Measurements from ENCODE around the gene MAST4. TPM values are rescaled to one million over a fixed set of nuclear protein-coding genes. Genes with fewer than 3 reads are reported as not detected.

MAST4 gene
- total and polyA plus RNA-seq, 2 donors (not counting 1 experiment from before 2014, with no cell fraction given) = 2.5 to 57.1 TPM

- no peaks in the 10 kb centered on the region for H3K9me3 Mint-ChIP-seq (ENCODE audit: insufficient read depth)
- Histone ChIP-seq H3K9me3 (ENCODE audit: control extremely low read depth in 1 of 3, control insufficient read depth in 2 of 3, insufficient read depth in 1 of 3, low read length in 2 of 3) (peaks cover 0 to 15% (median 0%) of the 10 kb centered on the region in 3 donors), H3K79me2 (ENCODE audit: control insufficient read depth, insufficient read depth, low read length) (peaks cover 15% of the 10 kb centered on the region), H3K4me2 (replicated peaks; ENCODE audit: low read depth, low read length, poor library complexity, severe bottlenecking) (peak overlapping the region; percentile 79), H3K27me3 (replicated peaks in 1 of 4; ENCODE audit: control extremely low read depth in 1 of 4, control insufficient read depth in 3 of 4, insufficient read depth in 4 of 4, low read length in 3 of 4) (no peaks in the 10 kb centered on the region), H2AFZ (ENCODE audit: insufficient read depth, low read depth, low read length, poor library complexity, severe bottlenecking) (no peak overlapping the region), H3K36me3 (replicated peaks in 1 of 2; ENCODE audit: control extremely low read depth in 1 of 2, control insufficient read depth in 1 of 2, extremely low read depth in 1 of 2, insufficient read depth in 2 of 2, low read length in 1 of 2) (peaks cover 0 to 21% of the 10 kb centered on the region in 2 experiments), H3K4me3 (ENCODE audit: control extremely low read depth in 1 of 5, extremely low read depth in 1 of 5, insufficient read depth in 1 of 5, low read depth in 2 of 5, low read length in 4 of 5) (no peak overlapping the region), H3K27ac (ENCODE audit: low read length in 2 of 2) (no peak overlapping the region), H4K20me1 (ENCODE audit: control insufficient read depth, insufficient read depth, low read length, poor library complexity, severe bottlenecking) (no peaks in the 10 kb centered on the region), H3K4me1 (ENCODE audit: control insufficient read depth in 2 of 2, insufficient read depth in 2 of 2, low read length in 2 of 2) (peaks cover 26 to 34% of the 10 kb centered on the region in 2 donors), H3K9ac (ENCODE audit: low read length) (no peak overlapping the region)
- ATAC-seq (ENCODE audit: low read depth) (no peak), DNase-seq (no peak)
- ChIA-PET CTCF (interaction anchor here (1.3 to 19.5 kb wide), 8 partner anchors 9 to 81 kb away, joined by 3 to 582 read pairs (median 18); partner anchors contain the start of gene CD180), POLR2A (interaction anchor here (1.2 kb wide), 1 partner anchor 42 kb away, joined by 3 read pairs; no protein-coding TSS in a partner anchor)
- intact Hi-C loops (cut with micrococcal nuclease) = loop anchor here (5.0 kb wide), 1 partner anchor 1087 kb away; no protein-coding TSS in a partner anchor
- peaks cover 29% of the 10 kb centered on the region for H3K4me1 Mint-ChIP-seq
- no peaks in the 10 kb centered on the region for H3K27me3 Mint-ChIP-seq
- no peak overlapping the region for H3K27ac Mint-ChIP-seq
- 97% methylated on average over 16 of the region's 17 CpGs for WGBS (ENCODE audit: insufficient coverage)
- no peak overlapping the region for H3K4me3 Mint-ChIP-seq
- no peak for TF ChIP-seq EZH2 (IDR thresholded peaks at IDR 0.05; ENCODE audit: borderline replicate concordance, insufficient read depth, low read depth, low read length, poor library complexity, severe bottlenecking)
- TF ChIP-seq CTCF (IDR thresholded peaks at IDR 0.05) = no peak
These were observed 568.8 kb downstream of the MAST4 start for GRCh38 chr5:67164856-67165525.

Data from B cell (primary cell).